Endodermal cell (in vitro differentiated cells): ENCODE results near the gene VPS52. TPM values are rescaled to one million over a fixed set of nuclear protein-coding genes. Genes with fewer than 3 reads are reported as not detected.

ENCODE experiments used
- DNase-seq: peaks from one replicate; pipeline ENCODE4 v3.0.0-alpha.2; 2017
- H3K27ac ChIP-seq: 2 replicates; pipeline ENCODE4 v1.5.1; 2013; ENCODE audit warnings: mild to moderate bottlenecking, low read depth, low read length, moderate library complexity
- H3K27me3 ChIP-seq: 2 replicates; pipeline ENCODE4 v1.6.1; 2013; ENCODE audit warnings: mild to moderate bottlenecking, low read length, moderate library complexity; ENCODE audit not compliant: insufficient read depth, control insufficient read depth, poor library complexity, severe bottlenecking
- H3K36me3 ChIP-seq: 2 replicates; pipeline ENCODE4 v1.7.0; 2013; ENCODE audit warnings: mild to moderate bottlenecking, low read length, moderate library complexity; ENCODE audit not compliant: control insufficient read depth, insufficient read depth
- H3K4me1 ChIP-seq: one replicate; pipeline ENCODE4 v1.7.0; 2013; ENCODE audit warnings: low read length; ENCODE audit not compliant: control insufficient read depth, insufficient read depth
- H3K4me3 ChIP-seq: 2 replicates; pipeline ENCODE4 v1.5.1; 2013; ENCODE audit warnings: mild to moderate bottlenecking, low read length, moderate library complexity
- H3K9ac ChIP-seq: 2 replicates; pipeline ENCODE4 v1.6.1; 2013; ENCODE audit warnings: mild to moderate bottlenecking, low read length, moderate library complexity; ENCODE audit not compliant: poor library complexity, severe bottlenecking; ENCODE audit errors: extremely low read depth
- H3K9me3 ChIP-seq: 2 replicates; pipeline ENCODE4 v1.6.1; 2013; ENCODE audit warnings: mild to moderate bottlenecking, low read length, moderate library complexity; ENCODE audit not compliant: control insufficient read depth
- H3K27ac Mint-ChIP-seq: 2 replicates; pipeline ENCODE4 v1.8.0; 2020; ENCODE audit warnings: mixed read lengths
- H3K27me3 Mint-ChIP-seq: 2 replicates; pipeline ENCODE4 v1.8.0; 2021; ENCODE audit warnings: mild to moderate bottlenecking, mixed read lengths; ENCODE audit not compliant: insufficient read depth
- H3K36me3 Mint-ChIP-seq: 2 replicates; pipeline ENCODE4 v1.8.0; 2020; ENCODE audit warnings: low read depth, mixed read lengths
- H3K4me1 Mint-ChIP-seq: 2 replicates; pipeline ENCODE4 v1.8.0; 2020; ENCODE audit warnings: mixed read lengths
- H3K4me3 Mint-ChIP-seq: 2 replicates; pipeline ENCODE4 v1.8.0; 2020; ENCODE audit warnings: mild to moderate bottlenecking, moderate library complexity, mixed read lengths
- H3K9me3 Mint-ChIP-seq: 2 replicates; pipeline ENCODE4 v1.8.0; 2020; ENCODE audit warnings: mild to moderate bottlenecking, mixed read lengths
- WGBS, 2 experiments: methylation state at CpG; one replicate each; pipeline versions ENCODE4 v1.1.5 to v1.1.7; 2013; ENCODE audit warnings: missing lambda C conversion rate in 2 of 2, mixed read lengths in 1 of 2; ENCODE audit not compliant: insufficient coverage in 1 of 2, insufficient read length in 1 of 2; 5-methylcytosine and 5-hydroxymethylcytosine counted together
- total RNA-seq, 2 donors: library from RNA; stranded (reverse); fragmentation: NEBNext Ultra II Directional in 1 of 2; extraction: Animal tissue kit (Norgen Biotek cat#: 25700) in 1 of 2; gene quantifications; 2 replicates in 1 of 2; 3 replicates in 1 of 2; pipeline ENCODE4 v1.2.1, GENCODE V29; 2021
- TF ChIP-seq, protein P1 (sequence below): fragments of 200-600 bp; sonication (generic); conservative IDR thresholded peaks from 2 replicates; pipeline ENCODE4 v1.5.0; 2021; ENCODE audit warnings: antibody characterized with exemption, mild to moderate bottlenecking

VPS52 gene
- total RNA-seq, 2 donors from 2014 or later = 51.4 to 63.9 TPM

DNA sequence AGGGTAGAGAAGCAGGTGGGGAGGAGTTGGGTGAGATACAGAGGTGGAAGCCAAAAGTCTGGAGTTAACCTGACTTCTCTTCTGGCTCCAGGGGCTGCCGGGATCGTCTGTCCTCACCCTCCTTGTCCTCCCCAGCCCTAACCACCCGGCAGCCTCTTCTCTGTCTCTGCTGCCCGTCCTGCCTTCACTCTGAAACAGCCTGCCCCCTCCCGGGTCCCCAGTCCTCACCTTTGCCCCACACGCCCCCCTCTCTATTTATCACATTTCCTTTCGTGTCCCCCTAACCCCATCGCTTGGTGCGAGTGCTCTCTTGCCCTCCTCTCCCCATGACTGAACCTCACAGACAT is 57.7 kb downstream of the VPS52 start:
- Histone ChIP-seq H3K4me1 (peaks cover 2% of the 10 kb centered on the region), H3K27ac (no peak overlapping the region), H3K36me3 (peaks cover 20% of the 10 kb centered on the region), H3K27me3 (peaks cover 32% of the 10 kb centered on the region), H3K9ac (no peak overlapping the region), H3K4me3 (peak overlapping the region; percentile 85), H3K9me3 (no peaks in the 10 kb centered on the region)
- TF ChIP-seq, protein P1, sequence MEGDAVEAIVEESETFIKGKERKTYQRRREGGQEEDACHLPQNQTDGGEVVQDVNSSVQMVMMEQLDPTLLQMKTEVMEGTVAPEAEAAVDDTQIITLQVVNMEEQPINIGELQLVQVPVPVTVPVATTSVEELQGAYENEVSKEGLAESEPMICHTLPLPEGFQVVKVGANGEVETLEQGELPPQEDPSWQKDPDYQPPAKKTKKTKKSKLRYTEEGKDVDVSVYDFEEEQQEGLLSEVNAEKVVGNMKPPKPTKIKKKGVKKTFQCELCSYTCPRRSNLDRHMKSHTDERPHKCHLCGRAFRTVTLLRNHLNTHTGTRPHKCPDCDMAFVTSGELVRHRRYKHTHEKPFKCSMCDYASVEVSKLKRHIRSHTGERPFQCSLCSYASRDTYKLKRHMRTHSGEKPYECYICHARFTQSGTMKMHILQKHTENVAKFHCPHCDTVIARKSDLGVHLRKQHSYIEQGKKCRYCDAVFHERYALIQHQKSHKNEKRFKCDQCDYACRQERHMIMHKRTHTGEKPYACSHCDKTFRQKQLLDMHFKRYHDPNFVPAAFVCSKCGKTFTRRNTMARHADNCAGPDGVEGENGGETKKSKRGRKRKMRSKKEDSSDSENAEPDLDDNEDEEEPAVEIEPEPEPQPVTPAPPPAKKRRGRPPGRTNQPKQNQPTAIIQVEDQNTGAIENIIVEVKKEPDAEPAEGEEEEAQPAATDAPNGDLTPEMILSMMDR = no peak
- H3K9me3 Mint-ChIP-seq = no peaks in the 10 kb centered on the region
- peaks cover 70% of the 10 kb centered on the region for H3K27me3 Mint-ChIP-seq
- peak overlapping the region; percentile 39 for H3K27ac Mint-ChIP-seq
- peak overlapping the region; percentile 81 for H3K4me3 Mint-ChIP-seq
- H3K4me1 Mint-ChIP-seq = peaks cover 16% of the 10 kb centered on the region
- DNase-seq = peak; percentile 54
- WGBS, 2 experiments = 29 to 38% methylated on average over 3 to 9 of the region's 9 CpGs
- peaks cover 19% of the 10 kb centered on the region for H3K36me3 Mint-ChIP-seq

DNA sequence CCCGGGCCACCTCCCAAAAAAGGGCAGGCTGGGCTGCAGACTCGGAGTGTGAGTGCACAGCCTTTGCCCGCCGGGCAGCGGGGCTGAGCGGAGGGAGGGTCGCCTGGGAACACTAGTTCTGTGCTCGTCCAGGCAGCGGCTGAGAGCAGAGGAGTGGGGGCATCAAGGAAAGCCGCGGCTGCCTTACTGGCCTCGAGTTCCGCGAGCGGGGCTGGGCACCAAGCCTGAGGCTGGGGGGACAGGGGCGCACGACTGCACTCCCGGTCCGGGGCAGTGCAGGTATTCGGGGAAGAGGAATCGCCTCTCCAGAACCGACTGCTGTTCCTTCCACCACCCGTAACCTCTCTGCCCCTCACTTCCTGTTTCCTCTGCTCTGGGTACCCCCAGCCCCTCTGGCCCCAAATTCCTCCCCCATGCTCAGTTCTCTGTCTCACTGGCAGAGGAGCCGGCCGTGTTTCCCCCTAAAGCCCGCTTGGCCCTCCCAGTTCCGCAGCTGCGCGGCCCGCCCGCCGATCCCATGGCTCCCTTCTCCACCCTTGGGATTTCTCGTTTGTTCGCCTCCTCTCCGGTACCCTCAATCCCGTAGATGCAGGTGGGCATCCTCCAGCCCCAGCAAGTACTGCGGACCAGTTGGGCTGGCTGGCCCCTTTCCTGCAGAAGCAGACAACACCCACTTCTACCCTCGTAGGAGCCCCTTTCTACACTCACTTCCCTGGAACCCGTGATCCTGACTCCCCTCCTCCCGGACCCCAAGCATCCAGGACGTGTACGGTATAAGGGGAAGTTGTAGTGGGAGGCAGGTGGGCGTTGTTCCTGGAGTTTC is 58.3 kb downstream of the VPS52 start:
- Histone ChIP-seq H3K27ac (peak overlapping the region; percentile 29), H3K9ac (peak overlapping the region; percentile 51), H3K36me3 (peaks cover 20% of the 10 kb centered on the region), H3K27me3 (peaks cover 26% of the 10 kb centered on the region), H3K9me3 (no peaks in the 10 kb centered on the region), H3K4me1 (peaks cover 4% of the 10 kb centered on the region), H3K4me3 (peak overlapping the region; percentile 85)
- H3K4me3 Mint-ChIP-seq = peak overlapping the region; percentile 81
- 3% methylated on average over 13 to 43 of the region's 43 CpGs for WGBS, 2 experiments
- H3K27me3 Mint-ChIP-seq = peaks cover 64% of the 10 kb centered on the region
- H3K36me3 Mint-ChIP-seq = peaks cover 19% of the 10 kb centered on the region
- DNase-seq = peak; percentile 81
- TF ChIP-seq, protein P1 = no peak
- peaks cover 20% of the 10 kb centered on the region for H3K4me1 Mint-ChIP-seq
- no peaks in the 10 kb centered on the region for H3K9me3 Mint-ChIP-seq
- peak overlapping the region; percentile 39 for H3K27ac Mint-ChIP-seq

DNA sequence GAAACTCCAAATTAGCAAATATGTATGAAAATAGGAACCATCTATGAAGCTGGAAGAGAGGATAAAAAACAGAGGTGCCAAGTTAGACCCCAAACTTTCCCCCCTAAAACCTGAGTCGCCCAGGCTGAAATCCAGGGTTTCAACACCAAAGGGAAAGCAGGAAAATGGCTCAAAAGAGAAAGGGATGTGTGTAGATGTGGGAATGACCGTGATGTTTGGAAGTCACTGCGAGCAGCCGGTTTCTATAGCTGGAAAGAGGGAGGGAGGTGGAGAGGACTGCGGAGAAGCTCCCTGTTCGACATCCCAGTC is 58.9 kb downstream of the VPS52 start:
- Histone ChIP-seq H3K36me3 (peaks cover 20% of the 10 kb centered on the region), H3K4me3 (peak overlapping the region; percentile 85), H3K9ac (peak overlapping the region; percentile 51), H3K4me1 (peaks cover 4% of the 10 kb centered on the region), H3K27me3 (peaks cover 21% of the 10 kb centered on the region), H3K9me3 (no peaks in the 10 kb centered on the region), H3K27ac (no peak overlapping the region)
- Mint-ChIP-seq H3K27me3 (peaks cover 59% of the 10 kb centered on the region), H3K36me3 (peaks cover 19% of the 10 kb centered on the region), H3K4me3 (peak overlapping the region; percentile 81), H3K4me1 (peaks cover 20% of the 10 kb centered on the region), H3K27ac (no peak overlapping the region), H3K9me3 (no peaks in the 10 kb centered on the region)
- no peak for DNase-seq
- WGBS, 2 experiments = 2 to 4% methylated on average over 5 to 6 of the region's 6 CpGs
- TF ChIP-seq, protein P1 = no peak
